SKM-1 (cell line): ENCODE results near the gene WIPF3.
"Not testable (repeated sequence)": the region's sequence is repeated elsewhere in the genome, so short reads cannot be mapped to it uniquely, and the experiment has no call there.

Experiments
- DNase-seq: peaks from one replicate; lab custom pipeline; 2025; ENCODE audit not compliant: unreplicated experiment; lab: John Stamatoyannopoulos, UW

The WIPF3 gene

DNA sequence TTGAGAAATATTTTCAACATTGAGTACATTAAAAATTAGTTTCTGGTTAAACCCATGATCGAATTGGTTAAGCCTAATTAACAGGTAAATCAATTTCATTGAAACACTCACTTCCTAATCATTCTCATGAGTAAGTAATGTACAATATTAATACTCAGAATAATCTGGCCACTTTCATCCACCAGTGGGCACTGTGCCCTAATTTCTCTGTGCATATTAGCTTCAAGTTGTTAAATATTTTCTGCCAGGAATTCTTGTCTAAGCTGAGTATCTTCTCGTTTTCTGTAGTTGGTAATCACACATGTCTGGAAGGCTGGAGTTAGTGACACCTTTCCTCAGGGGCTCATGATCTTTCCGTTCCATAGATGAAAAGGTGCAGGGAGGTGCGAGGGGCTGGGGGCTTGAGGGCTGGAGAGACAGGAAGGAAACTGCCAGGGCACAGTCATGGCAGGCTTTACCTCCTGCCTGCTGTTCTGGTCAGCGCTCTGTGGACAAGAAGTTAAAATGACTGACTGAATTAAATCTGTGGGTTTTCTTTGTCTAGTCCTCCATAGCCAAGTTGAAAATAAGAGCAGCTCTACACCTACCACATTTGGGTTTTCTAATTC is 71.9 kb downstream of the WIPF3 start:
- no peak for DNase-seq

DNA sequence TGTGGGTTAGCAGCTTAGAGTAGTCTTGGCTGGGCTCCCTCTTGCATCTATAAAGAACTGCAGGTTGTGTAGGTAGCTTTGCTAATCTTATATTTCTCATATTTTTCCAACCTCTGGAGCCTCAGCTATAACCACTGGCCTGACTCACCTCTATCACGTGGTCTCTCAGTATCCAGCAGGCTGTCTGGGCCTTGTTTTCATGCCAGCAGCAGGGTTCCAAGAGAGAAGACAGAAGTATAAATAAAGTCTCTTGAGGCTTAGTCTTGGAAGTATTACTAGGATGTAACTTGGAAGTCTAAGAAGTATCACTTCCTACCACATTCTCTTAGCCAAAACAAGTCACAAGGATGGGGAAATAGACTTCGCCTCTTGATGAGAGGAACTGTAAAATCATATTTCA is 73.3 kb downstream of the WIPF3 start:
- DNase-seq = no peak

DNA sequence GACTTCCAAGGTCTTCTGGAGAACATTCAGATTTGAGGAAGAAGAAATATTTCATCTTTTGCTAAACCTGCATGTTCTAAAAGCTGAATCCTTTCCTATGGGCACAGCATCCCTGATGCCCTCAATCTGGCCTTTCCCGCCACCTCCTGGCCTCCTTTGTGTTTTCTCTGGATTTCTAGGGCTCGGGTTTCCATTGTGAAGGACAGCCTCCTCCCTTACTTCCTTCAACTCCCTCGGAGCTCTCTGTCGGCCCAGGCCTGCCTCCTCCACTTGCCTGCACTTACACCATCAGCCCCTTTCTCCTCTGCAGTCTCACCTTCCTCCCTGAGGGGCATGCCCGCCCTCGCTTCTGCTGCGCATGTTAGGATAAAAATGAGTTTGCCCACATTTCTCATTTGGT is 75.4 kb downstream of the WIPF3 start:
- no peak for DNase-seq

DNA sequence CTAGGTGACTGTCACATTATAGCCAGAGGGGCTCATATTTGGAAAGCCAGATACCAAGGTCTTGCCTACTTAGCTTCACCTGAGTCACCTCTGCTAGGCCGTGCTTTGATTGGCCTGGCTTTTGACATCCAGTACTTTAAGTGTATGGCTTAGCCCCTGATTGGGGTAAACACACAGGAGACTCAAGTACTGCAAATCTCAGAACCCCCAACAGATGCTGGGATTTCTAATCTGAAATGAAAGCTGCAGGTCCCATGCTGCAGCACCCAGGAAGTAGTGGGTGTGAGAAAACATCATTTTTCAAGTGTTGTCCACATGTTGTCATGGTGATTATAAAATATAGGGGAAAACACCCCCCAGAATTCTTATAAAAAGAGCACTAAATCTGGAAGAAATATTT is 76.2 kb downstream of the WIPF3 start:
- no peak for DNase-seq

DNA sequence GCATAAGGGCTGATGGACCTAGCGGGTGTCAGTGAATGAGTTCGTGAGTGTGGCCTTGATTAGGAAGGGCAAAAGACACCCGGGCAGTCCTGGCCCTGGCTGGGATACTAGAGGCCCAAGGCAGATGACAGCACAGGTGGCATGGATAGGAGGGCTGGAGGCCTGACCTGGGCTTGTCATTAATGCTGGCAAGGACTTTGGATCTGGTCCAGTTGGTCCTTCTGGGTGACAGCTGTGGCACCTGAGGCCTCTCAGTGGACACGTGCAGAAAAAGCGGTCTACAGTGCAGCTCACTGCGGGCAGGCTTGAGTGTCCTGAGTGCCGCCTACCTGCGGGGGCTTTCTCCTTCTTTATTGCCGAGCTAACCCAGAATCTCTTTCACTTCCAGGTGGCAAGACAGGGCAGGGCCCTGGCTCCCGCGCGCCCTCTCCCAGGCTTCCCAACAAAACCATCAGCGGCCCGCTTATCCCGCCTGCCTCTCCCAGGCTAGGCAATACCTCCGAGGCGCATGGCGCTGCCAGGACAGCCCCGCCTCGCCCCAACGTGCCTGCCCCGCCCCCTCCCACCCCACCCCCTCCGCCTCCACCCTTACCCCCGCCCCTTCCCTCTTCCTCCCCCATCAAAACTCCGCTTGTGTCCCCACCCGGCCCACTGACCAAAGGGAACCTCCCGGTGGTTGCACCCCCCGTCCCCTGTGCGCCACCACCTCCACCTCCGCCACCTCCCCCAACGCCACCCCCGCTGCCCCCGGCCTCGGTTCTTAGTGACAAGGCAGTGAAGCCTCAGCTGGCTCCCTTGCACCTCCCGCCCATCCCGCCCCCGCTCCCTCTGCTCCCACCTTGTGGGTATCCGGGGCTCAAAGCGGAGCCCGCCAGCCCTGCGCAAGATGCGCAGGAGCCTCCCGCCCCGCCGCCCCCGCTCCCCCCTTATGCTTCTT is 77.4 kb downstream of the WIPF3 start:
- DNase-seq = no peak

DNA sequence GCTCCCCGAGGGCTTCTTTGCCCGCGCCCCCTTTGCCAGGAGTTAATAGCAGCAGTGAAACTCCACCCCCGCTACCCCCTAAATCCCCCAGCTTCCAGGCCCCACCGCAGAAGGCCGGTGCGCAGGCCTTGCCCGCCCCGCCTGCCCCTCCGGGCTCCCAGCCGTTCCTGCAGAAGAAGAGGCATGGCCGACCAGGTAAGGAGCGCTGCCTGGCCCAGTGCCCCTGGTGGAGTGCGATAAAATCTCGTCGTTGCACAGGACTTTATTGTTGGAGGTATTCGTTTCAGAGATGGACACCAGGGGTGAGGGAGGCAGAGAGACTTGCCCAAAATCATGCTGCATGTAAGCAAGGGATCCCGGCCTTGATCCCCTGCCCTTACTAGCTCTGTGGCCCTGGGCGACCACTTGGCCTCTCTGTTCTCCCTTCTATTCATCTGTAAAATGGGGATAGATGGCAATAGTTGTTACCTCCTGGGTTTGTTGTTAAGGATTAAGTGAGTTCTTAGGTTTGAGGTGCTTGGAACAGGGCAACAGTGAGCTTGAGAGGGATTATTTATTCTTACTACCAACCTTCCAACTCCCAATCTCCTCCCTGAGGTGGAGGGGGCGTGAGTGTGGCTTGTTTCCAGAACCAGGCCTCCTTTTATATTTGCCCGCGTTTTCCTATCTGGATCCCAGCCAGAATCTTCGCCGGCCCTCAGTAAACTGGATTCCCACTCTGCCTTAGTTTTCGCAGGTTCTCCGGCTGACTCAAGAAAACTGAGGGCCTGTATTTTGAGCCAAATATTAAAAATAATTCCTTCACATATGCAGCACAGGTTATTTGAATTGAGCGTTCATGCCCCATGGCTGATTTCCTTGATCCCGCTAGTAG is 78.3 kb downstream of the WIPF3 start:
- no peak for DNase-seq

DNA sequence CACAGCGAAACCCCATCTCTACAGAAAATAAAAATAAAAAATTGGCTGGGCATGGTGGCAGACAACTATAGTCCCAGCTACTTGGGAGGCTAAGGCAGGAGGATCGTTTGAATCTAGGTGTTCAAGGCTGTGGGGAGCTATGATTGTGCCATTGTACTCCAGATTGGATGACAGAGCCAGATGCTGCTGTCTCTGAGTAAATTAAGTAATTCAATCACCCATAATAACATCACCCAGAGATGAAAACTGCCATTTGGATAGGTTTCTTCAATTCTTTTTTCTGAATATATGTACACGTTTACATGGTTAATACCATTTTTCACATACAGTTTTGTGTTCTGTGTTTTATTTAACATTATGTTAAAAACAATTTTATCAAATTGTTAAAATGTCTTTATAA is 79.3 kb downstream of the WIPF3 start:
- DNase-seq = no peak

DNA sequence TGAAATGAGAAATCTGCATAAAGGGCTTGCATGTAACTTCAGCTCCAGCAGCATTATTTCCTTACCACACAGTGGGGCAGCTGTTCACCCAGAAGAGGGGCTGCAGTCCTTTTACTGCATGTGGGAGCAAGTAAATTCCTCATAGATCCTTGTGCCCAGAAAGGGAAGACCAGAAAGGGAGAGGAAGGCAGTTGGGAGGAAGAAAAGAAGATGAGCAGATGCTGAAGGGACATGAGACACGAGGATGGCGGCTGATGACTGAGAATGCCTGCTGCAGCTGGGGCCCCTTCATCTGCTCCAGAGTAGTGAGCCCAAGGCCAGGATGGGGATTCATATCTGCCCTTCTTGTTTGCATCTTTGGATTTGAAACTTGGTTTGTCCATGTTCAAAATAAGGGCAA is 80.5 kb downstream of the WIPF3 start:
- no peak for DNase-seq

DNA sequence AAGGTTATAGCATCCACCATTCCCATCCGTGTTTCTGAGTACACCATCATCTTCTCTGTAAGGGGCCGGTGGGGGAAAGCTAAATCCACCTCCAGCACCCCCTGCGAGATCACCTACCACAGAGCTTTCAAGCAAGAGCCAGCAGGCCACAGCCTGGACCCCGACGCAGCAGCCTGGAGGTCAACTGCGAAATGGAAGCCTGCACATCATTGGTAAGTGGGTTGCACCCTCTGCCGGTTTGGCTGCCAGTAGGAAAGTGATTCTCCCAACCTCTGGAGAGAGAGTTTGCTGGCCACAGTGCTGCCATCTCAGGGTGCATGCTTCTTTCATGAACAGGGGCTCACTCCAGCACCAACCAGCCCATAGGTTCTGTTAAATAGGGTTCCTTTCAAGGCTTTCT is 81.7 kb downstream of the WIPF3 start:
- DNase-seq = no peak

DNA sequence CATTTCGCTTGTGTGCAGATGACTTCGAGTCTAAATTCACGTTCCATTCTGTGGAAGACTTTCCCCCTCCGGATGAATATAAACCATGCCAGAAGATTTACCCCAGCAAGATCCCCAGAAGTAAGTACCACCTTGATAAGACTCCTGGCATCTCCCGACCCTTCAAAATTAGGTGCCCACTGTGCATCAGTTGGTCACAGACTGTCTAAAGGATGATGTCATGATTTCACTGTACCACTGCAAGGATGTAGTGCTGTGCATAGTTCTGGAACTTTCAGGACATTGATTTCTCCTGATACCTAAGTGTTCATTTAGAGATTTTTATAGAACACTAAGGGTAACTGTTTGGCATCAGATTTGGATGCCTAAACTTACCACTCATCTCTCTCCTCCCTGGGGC is 83.0 kb downstream of the WIPF3 start:
- no peak for DNase-seq

DNA sequence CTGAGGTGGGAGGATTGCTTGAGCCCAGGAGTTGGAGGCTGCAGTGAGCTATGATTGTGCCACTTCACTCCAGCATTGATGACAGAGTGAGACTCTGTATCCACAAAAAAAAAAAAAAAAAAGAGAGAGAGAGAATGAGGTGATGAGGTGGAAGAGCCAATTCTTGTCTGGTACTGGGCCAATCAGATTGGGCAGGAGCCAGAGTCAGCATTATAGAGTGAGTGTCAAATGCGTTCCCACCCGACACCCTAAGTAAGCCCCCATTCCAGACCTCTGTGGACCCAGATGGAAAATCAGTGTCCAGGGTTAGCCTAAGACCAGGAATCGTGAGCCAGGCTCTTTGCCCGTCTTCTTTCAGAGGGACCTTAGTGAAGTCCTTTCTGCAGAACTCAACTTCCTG is 83.9 kb downstream of the WIPF3 start:
- DNase-seq = no peak

DNA sequence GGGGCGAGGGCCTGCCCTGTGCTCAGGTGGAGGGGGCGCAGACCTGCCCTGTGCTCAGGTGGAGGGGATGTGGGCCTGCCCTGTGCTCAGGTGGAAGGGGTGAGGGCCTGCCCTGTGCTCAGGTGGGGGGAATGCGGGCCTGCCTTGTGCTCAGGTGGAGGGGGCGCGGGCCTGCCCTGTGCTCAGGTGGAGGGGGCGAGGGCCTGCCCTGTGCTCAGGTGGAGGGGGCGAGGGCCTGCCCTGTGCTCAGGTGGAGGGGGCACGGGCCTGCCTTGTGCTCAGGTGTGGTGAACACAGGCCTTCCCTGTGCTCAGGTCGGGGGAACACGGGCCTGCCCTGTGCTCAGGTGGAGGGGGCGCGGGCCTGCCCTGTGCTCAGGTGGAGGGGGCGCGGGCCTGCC is 84.5 kb downstream of the WIPF3 start:
- DNase-seq = not testable (repeated sequence)

DNA sequence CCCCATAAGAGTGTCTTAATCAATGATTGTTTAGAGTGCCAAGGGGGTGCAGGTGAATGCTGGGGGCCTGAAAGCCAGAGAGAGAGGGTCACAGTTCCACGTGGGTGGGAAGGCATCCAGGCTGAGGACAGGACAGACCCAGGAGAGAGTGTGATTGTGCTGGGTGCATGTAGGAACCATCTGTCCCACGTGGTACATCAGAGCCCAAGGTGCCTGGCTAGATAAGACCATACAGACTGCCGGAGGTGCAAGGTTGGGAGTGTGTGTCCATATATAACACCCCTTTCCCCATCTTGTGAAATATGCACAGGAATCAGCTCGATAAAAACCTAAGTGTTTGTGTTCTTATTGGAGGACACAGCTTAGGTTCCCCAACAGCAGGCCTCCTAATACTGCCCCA is 85.5 kb downstream of the WIPF3 start:
- DNase-seq = no peak

DNA sequence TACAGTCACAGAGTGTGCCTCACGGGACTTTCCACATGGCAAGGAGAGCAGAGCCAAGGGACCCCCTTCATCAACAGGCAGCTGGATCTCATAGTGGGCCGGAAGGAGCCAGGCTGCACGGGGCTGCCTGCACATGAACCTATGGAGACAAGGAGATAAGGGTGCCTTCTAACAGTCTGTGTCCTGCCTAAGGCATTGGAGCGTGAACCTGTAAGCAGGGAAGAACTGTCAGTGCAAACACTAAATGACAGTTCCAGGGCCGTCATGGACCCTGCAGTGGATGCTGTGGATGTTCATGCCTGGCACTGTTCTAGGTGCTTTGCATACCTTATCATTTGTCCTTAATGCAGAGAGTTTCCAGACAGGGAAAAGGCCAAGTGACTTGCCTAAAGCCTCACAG is 85.9 kb downstream of the WIPF3 start:
- no peak for DNase-seq

DNA sequence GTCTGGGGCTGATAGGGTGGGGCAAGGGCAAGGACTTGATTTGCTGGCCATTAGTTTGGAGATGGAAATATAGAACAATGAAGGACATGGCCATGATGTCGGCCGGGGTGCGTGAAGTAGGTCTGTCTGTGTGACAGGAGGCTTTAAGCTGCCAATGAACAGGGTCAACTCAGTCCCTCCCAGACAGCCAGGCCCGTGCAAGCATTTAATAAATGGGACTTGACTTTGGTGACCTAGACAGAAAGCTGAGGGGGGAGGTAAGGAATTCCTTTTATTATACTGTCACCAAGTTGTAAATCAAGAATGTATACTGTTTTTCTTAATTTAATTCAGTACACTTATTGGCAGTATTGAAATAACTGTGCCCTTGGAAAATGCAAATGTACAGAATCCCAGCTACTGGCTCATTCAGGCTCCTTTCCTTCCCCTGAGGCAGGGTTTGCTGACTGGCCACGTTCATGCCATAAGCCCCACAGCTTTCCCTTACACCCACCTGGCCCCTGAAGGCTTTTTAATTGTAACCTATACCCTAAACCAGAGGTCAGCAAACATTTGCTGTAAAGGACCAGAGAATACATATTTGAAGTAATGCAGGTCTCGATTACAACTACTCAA is 87.2 kb downstream of the WIPF3 start:
- DNase-seq = no peak

DNA sequence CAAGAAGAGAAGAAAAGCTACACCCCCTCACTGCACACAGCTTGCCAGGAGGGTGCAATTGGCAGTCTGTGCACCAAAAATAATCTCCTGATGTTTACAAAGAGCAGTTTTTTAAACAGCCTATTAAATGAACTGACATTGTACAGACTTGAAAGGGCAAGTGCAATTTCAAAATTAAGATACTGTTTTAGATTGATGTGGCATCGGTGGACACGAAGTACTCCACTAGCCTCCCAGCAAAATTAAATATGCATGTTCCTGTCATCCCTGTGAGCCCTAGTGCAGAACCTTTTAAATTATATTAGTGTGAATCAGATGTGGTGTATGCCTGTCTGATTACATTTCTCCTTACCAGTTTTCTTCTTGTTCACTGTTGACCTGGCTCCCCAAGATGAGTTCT is 87.9 kb downstream of the WIPF3 start:
- DNase-seq = no peak

DNA sequence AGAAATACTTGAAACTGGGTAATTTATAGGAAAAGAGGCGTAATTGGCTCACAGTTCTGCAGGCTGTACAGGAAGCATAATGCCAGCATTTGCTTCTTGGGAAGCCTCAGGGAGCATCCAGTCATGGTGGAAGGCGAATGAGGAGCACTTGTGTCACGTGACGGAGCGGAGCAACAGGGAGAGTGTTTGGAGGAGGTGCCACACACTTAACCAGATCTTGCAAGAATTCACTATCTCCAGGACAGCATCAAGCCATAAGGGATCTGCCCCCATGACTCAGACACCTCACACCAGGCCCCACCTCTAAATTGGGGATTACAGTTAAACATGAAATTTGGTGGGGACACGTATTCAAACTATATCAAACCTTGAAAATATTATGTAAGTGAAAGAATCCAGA is 89.3 kb downstream of the WIPF3 start:
- no peak for DNase-seq

DNA sequence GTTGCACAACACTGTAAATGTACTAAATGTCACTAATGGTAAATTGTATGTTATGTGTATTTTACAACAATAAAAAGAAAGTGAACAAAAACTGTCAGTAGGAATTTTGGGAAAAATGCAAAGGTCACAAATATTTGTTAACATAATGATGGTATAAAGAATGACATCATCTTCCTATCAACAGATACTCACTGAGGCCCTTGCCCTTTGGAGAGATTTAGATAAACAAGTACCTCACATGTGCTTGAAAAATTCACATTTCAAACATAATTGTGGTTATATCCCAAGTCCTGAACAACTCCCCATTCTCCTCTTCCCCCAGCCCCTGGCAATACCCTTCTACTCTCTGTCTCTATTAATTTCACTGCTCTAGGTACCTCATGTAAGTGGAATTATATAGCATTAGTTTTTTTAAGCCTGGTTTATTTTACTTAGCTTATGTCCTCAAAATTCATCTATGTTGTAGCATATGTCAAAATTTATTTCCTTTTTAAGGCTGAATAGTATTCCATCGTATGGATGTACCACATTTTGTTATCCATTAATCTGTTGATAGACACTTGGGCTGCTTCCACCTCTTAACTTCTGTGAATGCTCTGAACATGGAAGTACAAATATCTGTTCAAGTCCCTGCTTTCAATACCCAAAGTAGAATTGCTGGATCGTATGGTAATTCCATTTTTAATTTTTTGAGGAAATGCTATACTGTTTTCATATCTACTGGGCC is 90.5 kb downstream of the WIPF3 start:
- no peak for DNase-seq

DNA sequence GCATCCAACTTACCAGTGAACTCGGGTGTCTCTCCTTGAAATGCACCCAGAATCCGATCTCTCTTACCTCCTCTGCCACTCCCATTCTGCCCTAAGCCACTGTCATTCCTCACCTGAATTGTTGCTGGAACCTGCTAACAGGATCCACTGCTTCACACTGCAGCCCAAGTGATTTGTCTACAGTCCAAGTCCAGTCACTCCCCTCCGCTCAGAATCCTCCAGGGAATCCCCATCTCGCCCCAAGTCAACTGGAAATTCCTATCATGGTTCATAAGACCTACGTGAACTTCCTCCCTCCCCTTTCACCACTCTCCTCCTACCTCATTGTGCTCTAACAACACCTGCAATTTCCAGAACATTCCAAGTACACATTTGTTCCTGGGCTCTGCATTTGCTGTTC is 92.0 kb downstream of the WIPF3 start:
- no peak for DNase-seq

DNA sequence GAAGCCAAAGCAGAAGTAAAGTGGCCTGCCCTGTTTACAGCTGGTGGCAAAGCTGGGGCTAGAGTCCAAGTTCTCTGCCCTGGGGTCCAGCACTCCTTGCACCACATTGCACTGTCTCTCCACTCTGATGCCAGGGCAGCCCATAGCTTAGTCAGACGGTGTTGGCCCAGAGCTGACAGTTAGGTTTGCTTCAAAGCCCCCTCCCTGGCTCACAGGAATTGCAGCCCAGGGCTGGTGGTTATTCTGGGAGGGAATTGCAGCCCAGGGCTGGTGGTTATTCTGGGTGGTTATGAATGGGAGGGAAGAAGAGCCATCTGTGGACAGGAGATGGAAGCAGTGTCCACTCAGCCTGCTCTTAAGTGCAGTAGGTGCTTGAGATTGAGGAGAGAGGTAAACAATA is 94.4 kb downstream of the WIPF3 start:
- DNase-seq = no peak
